Measurements from ENCODE around the gene RTN4RL2.

GRCh38 chr11:57516061-57516443 lies 55.7 kb downstream of the RTN4RL2 start:
- no peak for TF ChIP-seq CTCF (IDR thresholded peaks at IDR 0.05; ENCODE audit: low read depth, low read length, poor library complexity, severe bottlenecking)
- no peak for TF ChIP-seq EZH2phosphoT487 (IDR thresholded peaks at IDR 0.05; ENCODE audit: borderline replicate concordance, low read length)

All from DOHH2 (cell line).